Epidermal melanocyte (primary cell): ENCODE data around the gene LMBR1.
"Not testable (repeated sequence)": the region's sequence is repeated elsewhere in the genome, so short reads cannot be mapped to it uniquely, and the experiment has no call there.

ENCODE experiments used
- DNase-seq: peaks from one replicate; pipeline ENCODE4 v3.0.0; 2011; ENCODE audit warnings: low spot score; ENCODE audit not compliant: insufficient read length

Gene LMBR1

GRCh38 chr7:156906200-156906649 lies 13.2 kb upstream of the LMBR1 start:
- no peak for DNase-seq

GRCh38 chr7:156903232-156903909 lies 10.4 kb upstream of the LMBR1 start:
- DNase-seq = no peak

- not testable (repeated sequence) for DNase-seq
Observed at GRCh38 chr7:156900093-156900492, 7.1 kb upstream of the LMBR1 start.

DNA sequence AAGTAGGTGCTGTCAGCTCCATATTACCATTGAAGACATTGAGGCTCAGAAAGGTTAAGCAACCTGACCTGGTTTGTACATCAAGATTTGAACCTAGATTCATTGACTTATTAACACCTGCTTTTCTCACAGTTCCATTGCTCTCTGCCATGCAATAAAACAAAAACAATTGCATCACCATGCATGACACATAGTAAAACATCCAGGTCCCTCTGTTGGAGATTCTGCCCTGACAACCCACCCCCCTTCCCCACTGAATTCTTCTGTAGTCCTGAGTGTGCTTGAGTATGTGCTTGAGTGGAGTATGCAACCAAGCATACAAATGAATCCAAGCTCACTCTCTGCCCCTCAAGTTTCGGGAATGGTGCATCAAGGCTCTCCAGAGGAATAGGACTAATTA lies 6.0 kb upstream of the LMBR1 start:
- DNase-seq = no peak

DNA sequence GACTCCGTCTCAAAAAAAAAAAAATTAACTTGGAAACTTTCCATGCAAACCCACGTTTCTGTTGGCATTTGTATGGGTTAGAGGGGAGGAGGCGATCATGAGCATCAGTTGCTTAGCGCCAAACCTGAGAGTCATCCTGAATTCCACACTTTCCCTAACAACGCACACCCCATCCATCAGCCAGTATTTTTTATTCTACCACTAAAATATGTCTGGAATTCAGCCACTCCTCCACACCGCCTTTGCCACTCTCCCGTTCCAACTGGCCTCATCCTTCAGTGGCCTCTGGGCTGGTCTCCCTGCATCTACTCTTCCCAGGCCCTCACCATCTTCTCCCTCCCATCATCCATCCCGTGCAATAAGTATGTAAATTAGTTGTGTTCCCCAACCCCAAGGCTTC lies 4.7 kb upstream of the LMBR1 start:
- no peak for DNase-seq

GRCh38 chr7:156896388-156897022 lies 3.5 kb upstream of the LMBR1 start:
- DNase-seq = no peak

DNA sequence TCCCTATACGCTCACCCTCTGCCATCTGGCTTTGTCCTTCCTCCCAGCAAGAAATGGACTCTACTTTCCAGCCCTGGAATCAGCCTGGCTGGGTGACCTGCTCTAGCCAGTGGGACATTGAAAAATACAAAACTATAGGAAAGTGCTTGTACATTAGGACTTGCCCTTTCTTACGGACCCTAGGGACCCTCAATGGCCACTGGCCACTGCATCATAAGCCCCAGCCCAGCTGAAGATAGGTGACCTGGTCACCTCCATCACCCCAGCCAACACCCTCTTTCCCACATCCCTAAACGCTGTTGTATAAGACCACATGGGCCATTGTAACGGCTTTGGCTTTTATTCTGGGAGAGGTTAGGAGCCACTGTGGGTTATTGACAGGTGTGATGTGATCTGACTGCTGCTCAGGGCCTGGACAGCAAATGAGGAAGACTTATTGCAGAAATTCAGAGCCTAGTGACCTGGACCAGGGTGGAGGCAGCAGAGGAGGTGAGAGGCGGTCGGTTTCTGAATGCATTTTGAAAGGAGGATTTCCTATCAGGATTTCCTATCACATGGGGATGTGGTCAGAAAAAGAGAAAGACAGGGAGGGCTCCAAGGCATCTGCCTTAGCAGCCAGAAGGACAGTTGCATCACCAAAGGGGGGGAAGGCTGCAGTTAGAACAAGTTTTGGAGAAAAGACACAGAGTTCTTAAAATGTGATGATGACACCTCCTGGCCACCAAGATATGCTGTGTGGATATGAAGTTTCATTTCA lies 2.2 kb upstream of the LMBR1 start:
- no peak for DNase-seq

DNA sequence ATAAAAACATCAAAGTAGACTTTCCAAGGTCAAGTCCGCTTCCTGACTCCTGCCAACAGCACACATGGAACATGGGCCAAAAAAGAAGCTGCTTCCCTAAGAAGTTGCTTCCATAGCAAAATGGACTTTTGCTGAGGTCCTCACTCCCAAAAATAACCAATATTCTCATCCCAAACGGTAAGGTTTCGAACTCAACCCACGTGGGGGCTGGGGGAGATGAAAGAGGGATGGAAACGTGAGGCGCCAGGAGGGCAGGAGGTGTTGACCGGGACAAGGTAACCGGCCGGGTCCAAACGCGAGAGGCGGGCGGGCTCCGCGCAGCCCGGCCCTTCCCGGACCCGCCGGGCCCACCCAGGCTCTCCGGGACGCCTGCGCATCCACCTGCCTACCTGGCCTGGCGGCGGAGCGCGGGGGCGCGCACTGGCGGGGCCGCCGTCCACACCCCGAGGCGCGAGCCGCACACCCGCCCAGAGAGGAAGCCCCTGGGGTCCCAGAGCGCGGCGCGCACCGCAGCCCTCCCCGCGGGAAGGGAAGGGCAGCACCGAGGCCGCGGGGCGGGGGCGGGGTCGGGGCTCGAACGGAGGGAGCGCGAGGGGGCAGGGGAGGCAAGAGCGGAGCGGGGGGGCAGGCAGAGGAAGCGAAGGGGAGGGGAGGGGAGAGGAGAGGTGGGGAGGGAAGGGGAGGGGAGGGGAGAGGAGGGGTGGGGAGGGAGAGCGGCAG lies 742 bp downstream of the LMBR1 start:
- no peak for DNase-seq

DNA sequence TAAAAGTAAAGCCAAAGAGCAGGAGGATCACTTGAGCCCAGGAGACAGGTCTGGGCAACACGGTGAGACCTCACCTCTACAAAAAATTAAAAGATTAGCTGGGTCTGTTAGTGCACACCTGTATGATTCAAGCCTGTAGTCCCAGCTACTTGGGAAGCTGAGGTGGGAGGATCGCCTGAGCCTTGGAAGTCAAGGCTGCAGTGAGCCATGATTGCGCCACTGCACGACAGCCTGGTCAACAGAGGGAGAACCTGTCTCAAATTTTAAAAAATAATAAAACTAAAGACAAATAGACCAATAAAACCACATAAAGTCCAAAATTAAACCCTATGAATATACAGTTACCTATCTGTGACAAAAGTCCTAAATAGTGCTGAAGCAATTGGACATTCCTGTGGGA lies 3.2 kb downstream of the LMBR1 start:
- no peak for DNase-seq

DNA sequence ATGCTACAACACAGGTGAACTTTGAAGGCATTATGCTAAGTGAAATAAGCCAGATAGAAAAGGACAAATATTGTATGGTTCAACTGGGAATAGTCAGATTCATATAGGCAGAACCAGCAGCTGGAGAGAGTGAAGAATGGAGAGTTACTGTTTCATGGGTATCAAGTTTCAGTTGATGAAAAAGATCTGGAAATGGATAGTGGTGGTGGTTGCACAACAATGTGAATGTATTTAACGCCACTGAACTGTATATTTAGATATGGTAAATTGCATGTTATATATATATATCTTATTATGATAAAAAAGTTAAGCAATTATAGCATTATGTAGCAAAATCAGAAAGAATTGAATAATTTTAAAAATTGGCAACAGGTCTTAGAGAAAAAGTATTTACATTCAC lies 3.9 kb downstream of the LMBR1 start:
- no peak for DNase-seq

DNA sequence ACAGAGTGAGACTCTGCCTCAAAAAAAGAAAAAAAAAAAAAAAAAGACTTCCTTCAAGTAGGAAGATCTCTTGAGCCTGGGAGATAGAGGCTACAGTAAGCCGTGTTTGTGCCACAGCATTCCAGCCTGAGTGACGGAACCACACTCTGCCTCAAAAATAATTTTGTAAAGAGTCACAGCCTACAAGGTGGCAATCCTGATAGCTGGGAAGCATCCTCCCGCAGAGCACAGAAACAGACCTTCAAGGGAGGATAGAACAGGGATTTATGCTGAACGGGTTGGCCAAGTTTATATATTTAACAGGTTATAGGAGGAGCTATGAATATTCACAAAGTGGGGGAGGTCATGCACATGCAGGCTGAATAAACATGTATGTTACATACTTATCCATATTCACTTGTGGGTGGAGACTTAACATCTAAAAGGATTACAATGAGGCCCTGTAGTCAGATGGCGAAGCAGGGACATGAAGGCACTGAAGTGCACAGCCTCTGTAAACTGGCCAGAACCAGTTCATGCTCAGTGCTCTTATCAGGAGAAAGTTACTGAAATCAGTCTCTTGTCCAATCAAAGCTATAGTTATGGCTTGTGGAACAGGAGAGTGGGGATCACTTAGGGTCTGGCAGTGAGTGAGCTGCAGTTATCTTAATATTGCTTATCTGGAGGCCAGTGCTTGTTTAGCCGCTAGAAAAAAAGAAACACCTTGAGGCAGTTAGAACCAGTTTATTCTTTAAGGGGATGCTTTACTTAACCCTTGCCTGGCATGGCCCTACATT lies 6.8 kb downstream of the LMBR1 start:
- no peak for DNase-seq

- no peak for DNase-seq
Observed at GRCh38 chr7:156881679-156882078, 11.3 kb downstream of the LMBR1 start.

- DNase-seq = no peak
Observed at GRCh38 chr7:156875766-156876165, 17.2 kb downstream of the LMBR1 start.

GRCh38 chr7:156868363-156868762 lies 24.6 kb downstream of the LMBR1 start:
- DNase-seq = not testable (repeated sequence)

DNA sequence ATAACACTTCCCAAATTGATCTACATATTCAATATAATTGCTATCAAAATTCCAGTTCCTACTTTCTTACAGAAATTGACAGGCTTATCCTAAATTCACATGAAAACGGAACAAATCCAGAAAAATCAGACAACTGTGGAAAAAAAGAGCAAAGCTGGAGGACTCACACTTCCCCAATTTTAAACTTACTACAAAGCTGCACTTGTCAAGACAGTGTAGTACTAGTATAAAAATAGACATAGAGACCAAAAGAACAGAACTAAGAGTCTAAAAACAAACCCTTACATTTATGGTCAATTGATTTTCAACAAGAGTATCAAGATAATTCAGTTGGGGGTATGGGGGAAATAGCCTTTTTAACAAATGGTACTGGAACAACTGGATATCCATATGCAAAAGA lies 27.5 kb downstream of the LMBR1 start:
- no peak for DNase-seq

GRCh38 chr7:156862022-156862421 lies 31.0 kb downstream of the LMBR1 start:
- DNase-seq = not testable (repeated sequence)

- no peak for DNase-seq
Observed at GRCh38 chr7:156861212-156861611, 31.8 kb downstream of the LMBR1 start.

DNA sequence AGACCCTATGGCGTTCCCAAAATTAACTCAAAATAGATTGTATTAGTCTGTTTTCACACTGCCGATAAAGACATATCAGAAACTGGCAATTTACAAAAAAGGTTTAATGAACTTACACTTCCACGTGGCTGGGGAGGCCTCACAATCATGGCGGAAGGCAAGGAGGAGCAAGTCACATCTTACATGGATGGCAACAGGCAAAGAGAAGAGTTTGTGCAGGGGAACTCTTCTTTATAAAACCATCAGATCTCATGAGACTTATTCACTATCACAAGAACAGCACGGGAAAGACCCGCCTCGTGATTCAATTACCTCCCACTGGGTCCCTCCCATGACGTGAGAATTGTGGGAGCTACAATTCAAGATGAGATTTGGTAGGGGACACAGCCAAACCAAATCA lies 32.9 kb downstream of the LMBR1 start:
- not testable (repeated sequence) for DNase-seq

DNA sequence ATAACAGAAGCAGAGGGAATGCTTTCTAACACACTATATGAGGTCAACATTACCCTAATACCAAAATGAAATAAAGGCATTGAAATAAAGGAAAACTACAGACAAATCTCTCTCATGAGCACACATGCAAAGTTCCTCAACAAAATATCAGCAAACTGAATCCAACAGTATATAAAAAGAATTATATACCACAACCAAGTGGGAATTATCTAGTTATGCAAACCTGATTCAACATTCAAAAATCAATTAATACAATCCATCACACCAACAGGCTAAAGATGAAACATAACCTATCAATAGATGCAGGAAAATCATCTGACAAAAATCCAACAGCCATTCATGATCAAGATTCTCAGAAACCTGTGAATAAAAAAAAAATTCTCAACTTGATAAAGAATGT lies 34.5 kb downstream of the LMBR1 start:
- DNase-seq = no peak

GRCh38 chr7:156857757-156858156 lies 35.2 kb downstream of the LMBR1 start:
- no peak for DNase-seq

- no peak for DNase-seq
Observed at GRCh38 chr7:156854654-156855053, 38.3 kb downstream of the LMBR1 start.
